Activated T-cell treated with anti-CD3 and anti-CD28 coated beads, Interleukin-2, amount 50 U/mL, for 4 hours (primary cell): ENCODE results near the gene PROM2. TPM values are rescaled to one million over a fixed set of nuclear protein-coding genes. Genes with fewer than 3 reads are reported as not detected.

Source experiments
- ATAC-seq, 2 donors: fragments of 200-7000 bp; cut with Tn5 transposase; one replicate each; pipeline ENCODE4 v1.10.0; 2021
- DNase-seq: peaks from one replicate; pipeline ENCODE4 v3.0.0-alpha.2; 2020
- H3K27me3 Mint-ChIP-seq: one replicate; pipeline ENCODE4 v1.8.0; 2021; ENCODE audit warnings: low read depth, mixed read lengths
- H3K36me3 Mint-ChIP-seq: one replicate; pipeline ENCODE4 v1.8.0; 2022; ENCODE audit warnings: mixed read lengths; ENCODE audit not compliant: insufficient read depth
- H3K4me1 Mint-ChIP-seq: one replicate; pipeline ENCODE4 v1.8.0; 2021; ENCODE audit warnings: low read depth, mixed read lengths
- H3K4me3 Mint-ChIP-seq: one replicate; pipeline ENCODE4 v1.8.0; 2021; ENCODE audit warnings: mild to moderate bottlenecking, moderate library complexity, mixed read lengths
- H3K9me3 Mint-ChIP-seq: one replicate; pipeline ENCODE4 v1.8.0; 2021; ENCODE audit warnings: mixed read lengths
- total RNA-seq, 3 donors: library from RNA; stranded (reverse); gene quantifications; one replicate each; pipeline ENCODE4 v1.2.1, GENCODE V29; 2021

PROM2 gene
- total RNA-seq, 3 donors from 2014 or later: 0.53 to 0.66 (median 0.63) TPM

- Mint-ChIP-seq H3K4me1 (no peaks in the 10 kb centered on the region), H3K36me3 (no peaks in the 10 kb centered on the region), H3K9me3 (no peaks in the 10 kb centered on the region), H3K27me3 (peaks cover 8% of the 10 kb centered on the region), H3K4me3 (no peak overlapping the region)
- no peak for DNase-seq
- ATAC-seq: no peak
Observed at GRCh38 chr2:95336406-95336805, 62.2 kb downstream of the PROM2 start.

GRCh38 chr2:95337829-95338228, 63.6 kb downstream of the PROM2 start:
- H3K4me3 Mint-ChIP-seq: no peak overlapping the region
- no peak for DNase-seq
- H3K4me1 Mint-ChIP-seq: no peaks in the 10 kb centered on the region
- no peaks in the 10 kb centered on the region for H3K9me3 Mint-ChIP-seq
- peaks cover 15% of the 10 kb centered on the region for H3K27me3 Mint-ChIP-seq
- ATAC-seq: no peak
- no peaks in the 10 kb centered on the region for H3K36me3 Mint-ChIP-seq

Other genes starting within 250 kb of the PROM2 start
- 1 to 10 TPM; 5.6 to 6.1 (median 6.1) TPM for gene MAL, start 248.7 kb upstream of the PROM2 start, total RNA-seq
- gene MRPS5, start 152.6 kb upstream of the PROM2 start, total RNA-seq: 10 to 100 TPM; 67.4 to 71.8 (median 70.2) TPM
- 1 to 10 TPM; 4.9 to 6.7 (median 5.7) TPM for gene ZNF514, start 114.6 kb upstream of the PROM2 start, total RNA-seq
- gene ZNF2, start 108.6 kb upstream of the PROM2 start, total RNA-seq: 1 to 10 TPM; 2.0 to 3.2 (median 2.1) TPM
- 1 to 10 TPM; 2.6 to 3.2 (median 2.9) TPM for gene ZNF892, start 66.9 kb upstream of the PROM2 start, total RNA-seq
- gene KCNIP3, start 22.9 kb downstream of the PROM2 start, total RNA-seq: not detected
- 10 to 100 TPM; 13.9 to 15.8 (median 15.3) TPM for gene FAHD2A, start 128.3 kb downstream of the PROM2 start, total RNA-seq
- gene TRIM43B, start 210.3 kb downstream of the PROM2 start, total RNA-seq: not detected